Fibroblast of peridontal ligament (primary cell): ENCODE measurements around the gene PLXNC1.

Experiments
- DNase-seq: peaks from one replicate; pipeline ENCODE4 v3.0.0-alpha.2; 2010; ENCODE audit errors: extremely low read depth

The PLXNC1 gene

DNA sequence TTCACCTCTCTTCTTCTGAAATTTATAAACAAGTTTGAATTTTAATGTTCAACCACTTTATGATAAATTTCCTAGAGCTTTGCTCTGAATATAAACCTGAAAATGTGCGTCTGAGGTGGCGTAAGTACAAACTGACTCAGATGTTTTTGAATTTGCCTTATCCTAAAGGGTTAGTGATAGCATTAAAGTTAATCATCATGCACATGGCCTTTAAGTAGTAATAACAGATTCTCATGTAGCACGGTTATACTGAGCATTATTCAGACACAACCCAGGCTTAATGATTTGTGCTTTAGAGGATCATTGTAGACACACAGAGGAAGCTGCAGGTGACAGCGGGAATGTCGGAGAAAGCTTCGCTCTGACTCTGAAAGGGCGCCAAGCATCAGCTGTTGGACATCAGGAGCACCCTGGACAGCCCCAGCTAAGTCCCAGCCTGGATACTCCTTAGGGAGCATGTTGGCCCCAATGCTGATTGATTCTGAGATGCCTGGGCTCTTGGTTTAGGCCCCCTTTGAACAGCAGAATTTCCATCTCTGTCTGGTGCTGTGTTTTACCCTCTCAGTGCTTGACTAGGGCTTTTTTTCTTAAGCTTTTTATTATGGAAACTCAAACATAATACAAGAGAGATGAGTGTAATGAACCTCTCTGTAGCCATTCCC lies 91.1 kb downstream of the PLXNC1 start:
- DNase-seq: no peak

DNA sequence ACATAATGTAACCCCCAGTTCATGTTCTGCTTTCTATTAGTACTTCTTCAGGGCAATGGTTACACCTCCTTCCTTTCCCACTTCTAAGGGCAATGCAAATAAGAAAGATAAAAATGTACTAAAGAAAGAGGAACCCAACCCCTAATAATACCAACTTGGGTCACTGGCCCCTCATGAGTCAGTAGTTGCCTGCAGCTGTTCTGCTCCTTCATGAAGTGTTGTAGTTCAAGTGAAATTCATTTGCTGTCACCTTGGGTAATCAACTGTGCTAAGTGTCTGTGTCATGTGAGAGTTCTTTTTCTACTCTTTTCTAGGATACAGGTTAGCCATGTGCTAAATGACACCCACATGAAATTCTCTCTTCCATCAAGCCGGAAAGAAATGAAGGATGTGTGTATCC lies 91.8 kb downstream of the PLXNC1 start:
- no peak for DNase-seq

DNA sequence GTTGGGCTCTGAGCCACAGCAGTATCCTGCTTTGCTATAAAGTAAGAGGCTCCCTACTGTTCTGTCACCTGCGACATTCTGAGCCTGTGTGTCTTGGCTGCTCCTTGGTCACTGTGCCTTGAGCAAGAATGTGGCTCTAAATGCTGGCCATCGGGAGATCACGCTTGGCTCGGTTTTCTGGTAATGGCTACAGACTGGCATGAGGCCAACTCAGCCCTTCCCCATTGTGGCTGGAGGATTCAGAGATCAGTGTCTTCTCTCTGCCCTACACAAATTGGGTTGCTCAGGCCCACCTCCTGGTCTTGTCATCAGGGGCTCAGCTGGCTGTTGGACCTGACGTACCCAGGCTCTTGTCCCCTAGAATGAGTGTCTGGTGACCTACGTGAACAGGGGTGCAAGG lies 94.5 kb downstream of the PLXNC1 start:
- no peak for DNase-seq

DNA sequence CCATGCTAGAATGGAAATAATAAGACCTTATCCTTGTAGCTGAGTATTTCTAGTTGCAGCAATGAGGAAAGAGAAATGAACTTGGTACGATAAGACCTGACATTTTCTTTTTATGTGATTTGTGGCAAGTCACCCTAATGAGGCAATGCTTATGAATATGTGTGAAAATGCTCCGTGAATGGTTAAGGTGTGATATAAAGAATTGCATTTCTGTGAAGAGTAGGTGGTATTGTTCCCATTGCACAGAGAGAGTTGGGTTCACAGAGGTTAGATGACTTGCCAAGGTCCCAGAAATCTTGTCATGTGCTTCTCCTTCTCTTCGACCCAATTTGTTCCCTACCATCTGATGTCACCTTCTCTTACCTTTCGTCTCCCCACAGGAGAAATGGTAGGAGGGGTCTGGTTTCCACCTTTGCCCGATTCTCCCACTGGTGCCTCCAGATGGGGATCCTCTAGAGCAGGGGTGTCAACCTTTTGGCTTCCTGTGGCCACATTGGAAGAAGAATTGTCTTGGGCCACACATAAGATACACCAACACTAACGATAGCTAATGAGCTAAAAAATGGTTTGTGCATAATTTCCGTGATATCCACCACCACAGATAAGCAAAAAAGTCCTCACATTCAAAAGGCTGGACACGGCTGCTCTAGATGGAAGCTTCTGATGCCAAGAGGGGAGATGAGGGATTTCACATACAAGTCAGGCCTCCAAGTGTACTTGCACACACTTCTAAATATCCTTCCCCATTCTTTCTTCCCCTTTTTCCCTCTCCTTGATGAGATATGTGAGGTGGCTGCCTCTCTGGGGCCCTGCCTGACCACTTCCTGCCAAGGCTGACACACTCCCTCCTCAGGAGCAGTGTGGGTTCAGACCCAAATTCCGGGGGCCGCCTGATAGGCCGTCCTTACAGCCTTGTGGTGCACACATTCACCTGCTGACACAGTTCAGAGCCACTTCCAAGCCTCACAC lies 96.1 kb downstream of the PLXNC1 start:
- DNase-seq: no peak

DNA sequence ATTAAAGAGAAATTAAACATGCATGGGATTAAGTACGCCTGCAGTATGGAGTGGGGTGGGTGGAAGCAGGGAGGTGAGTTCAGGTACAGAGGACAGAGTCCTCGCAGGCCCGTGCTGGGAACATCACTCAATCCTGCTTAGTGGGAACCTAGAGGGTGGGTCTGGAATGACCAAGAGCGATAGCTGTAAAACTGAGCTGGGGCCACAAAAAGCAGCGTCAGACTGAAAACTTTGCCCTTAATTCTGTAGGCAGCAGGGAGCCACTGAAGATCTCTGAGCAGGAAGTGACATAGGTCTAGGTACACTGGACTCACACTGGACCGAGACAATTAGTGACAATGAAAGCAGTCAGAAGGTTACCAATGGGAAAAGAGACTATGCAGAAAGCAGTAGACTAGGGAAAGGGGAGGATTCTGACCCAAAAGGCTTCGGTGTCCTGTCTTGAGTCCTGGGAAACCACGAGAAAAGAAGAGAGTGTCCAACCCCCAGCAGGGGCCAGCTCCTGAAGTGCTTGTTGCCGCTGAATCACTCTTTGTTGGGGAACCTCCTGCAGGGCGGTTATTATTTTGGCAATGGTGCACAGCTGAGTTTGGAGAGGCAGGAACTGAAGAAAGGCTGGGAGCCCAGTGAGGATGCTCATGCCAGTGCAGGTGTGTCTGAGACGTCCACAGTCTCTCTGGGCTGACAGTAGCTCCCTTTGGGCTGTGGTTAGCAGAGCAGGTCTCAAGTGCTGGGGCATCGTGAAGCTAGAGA lies 97.4 kb downstream of the PLXNC1 start:
- no peak for DNase-seq

GRCh38 chr12:94247246-94247645 lies 98.9 kb downstream of the PLXNC1 start:
- DNase-seq: no peak

DNA sequence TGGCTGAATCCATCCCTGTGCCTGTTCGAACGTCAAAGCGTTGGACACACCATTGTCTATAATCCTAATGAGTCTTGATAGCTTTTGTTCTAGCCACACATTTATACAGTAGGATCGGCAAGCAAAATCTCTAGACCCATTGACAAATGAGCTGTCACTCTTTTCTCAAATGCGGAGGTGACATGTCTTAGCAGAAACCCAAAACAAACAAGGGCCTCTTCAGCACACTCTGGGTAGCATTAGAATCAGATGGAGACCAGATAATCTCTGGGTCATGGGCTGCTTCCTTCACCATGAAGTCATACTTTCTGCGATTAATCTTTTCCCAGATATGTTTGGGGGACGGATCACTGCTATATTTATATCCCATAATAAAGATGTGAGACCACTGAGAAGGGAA lies 100.2 kb downstream of the PLXNC1 start:
- DNase-seq: no peak

GRCh38 chr12:94250130-94250529 lies 101.8 kb downstream of the PLXNC1 start:
- DNase-seq: no peak

GRCh38 chr12:94254270-94254669 lies 105.9 kb downstream of the PLXNC1 start:
- DNase-seq: peak; percentile 65

DNA sequence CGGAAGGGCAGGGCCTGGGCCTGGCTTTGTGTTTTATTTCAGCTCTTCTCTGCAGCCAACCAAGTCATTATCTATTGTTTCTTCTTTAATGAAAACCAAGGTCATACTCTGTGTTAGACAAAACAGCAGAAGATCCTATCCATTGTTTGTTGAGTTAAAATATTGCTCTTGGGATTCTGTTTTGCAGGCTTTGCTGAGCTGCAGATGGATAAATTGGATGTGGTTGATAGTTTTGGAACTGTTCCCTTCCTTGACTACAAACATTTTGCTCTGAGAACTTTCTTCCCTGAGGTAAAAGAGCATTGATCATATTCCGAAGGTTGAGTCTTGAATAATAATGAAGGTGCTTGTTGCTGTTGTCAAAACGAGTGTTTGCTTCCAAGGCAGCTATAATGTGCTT lies 106.6 kb downstream of the PLXNC1 start:
- DNase-seq: no peak

- DNase-seq: no peak
Observed at GRCh38 chr12:94255428-94255827, 107.1 kb downstream of the PLXNC1 start.

- no peak for DNase-seq
Observed at GRCh38 chr12:94258593-94258992, 110.2 kb downstream of the PLXNC1 start.

- DNase-seq: no peak
Observed at GRCh38 chr12:94260017-94260416, 111.6 kb downstream of the PLXNC1 start.

- no peak for DNase-seq
Observed at GRCh38 chr12:94260717-94261116, 112.3 kb downstream of the PLXNC1 start.

DNA sequence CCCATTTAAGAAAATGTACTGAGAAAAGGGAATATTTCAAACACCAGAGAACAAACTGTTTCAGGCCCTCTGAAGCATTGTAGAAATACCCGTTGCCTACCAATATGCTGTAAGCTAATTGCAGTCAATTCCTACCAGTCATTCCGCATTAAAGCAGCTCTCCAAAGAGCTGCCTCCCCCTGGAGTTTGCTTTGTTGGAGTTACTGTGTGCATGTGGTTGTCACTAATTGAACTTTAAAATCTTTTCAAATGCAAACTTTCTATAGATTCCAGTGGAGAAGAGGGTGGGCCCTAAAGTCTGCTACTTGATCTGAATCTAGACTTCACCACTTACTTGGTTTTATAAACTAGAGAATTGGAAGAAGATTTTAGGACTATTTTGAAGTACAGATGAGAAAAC lies 112.7 kb downstream of the PLXNC1 start:
- DNase-seq: no peak

DNA sequence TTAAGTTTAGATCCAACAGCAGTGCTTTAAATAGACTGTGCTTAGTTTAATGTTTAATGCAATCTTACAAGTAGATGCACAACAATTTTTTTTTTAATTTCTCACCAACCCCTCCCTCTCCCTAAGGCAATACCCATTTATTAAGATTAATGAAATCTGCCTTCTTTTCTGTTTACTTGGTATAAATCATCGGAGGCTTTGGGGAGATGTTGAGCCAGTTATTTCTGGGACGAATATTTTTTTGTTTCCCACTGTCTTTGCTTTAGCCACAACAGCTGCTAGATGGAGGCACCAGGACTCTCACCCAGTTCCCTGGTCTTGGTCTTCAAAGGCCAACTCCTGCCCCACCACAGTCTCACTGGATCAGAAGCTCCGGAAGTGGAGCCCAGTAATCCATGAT lies 113.4 kb downstream of the PLXNC1 start:
- DNase-seq: no peak

- DNase-seq: peak; percentile 99
Observed at GRCh38 chr12:94262228-94263010, 114.0 kb downstream of the PLXNC1 start.

DNA sequence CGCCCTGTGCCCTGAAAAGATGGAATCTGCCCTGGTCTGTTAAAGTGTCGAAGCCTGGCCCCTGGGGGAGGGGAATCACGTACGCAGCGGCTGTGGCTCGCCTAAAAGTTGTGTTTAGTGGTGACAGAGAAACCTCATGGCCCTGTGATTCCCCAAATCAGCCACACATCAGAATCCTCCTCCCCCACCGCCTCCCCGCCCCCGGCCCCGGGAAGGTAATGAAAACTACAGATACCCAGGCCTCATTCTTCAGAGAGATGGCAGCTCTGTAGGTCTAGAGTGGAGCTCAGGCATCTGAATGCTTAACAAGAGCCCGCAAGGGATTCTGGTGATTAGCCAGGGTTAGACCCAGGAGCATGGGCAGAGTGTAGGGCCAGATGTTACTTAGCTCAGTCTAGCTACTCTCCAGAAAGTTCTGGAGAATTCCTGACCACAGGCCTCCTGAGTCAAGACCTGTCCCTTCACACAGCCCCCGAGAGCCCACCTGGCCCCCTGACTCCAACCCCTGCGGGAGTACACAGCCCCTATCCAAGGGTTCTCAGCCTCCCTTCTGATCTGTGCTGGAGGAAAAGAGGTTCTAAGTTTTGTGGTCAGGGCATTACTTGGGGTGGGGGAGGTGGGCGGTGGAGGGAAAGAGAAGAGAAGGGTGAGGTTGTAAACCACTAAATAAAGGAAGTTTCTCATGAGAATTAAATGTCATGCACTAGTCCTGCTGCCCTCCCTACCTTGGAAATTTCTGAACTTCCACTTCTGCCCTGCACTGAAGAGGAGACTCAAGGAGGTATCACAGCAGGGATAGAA lies 114.8 kb downstream of the PLXNC1 start:
- DNase-seq: peak; percentile 5

GRCh38 chr12:94263905-94264561 lies 115.7 kb downstream of the PLXNC1 start:
- no peak for DNase-seq
